SU-DHL-6 (cell line): ENCODE measurements around the gene GFOD2.

Source experiments
- EZH2phosphoT487 ChIP-seq: fragments of 200-600 bp; sonication (generic), shearing (Covaris generic); conservative IDR thresholded peaks from 2 replicates; pipeline ENCODE4 v1.6.1; 2018; ENCODE audit warnings: mild to moderate bottlenecking, antibody characterized with exemption, low read length, moderate library complexity, mixed read lengths
- TF ChIP-seq, protein P1 (sequence below): fragments of 200-600 bp; sonication (generic); IDR thresholded peaks from one replicate; pipeline ENCODE4 v1.5.1; 2017; ENCODE audit warnings: antibody characterized with exemption, mild to moderate bottlenecking, low read length, moderate library complexity; ENCODE audit not compliant: insufficient read depth, poor library complexity, severe bottlenecking

DNA sequence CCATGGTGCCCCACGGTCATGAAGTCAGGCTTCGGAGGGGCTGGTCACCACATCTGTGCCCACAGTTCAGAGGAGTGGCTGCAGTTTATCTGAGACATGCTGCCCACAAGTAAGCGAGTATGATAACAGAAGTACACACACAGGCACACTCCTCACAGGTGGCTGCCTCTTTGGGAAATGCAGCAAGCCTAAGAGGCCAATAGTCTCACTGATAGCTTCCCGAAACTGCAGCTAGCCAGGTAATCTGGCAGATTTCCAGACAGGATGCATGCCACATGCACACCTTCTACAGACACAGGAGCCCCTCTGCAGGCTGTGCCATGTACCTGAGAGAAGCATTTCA is 12.6 kb upstream of the GFOD2 start:
- TF ChIP-seq, protein P1, sequence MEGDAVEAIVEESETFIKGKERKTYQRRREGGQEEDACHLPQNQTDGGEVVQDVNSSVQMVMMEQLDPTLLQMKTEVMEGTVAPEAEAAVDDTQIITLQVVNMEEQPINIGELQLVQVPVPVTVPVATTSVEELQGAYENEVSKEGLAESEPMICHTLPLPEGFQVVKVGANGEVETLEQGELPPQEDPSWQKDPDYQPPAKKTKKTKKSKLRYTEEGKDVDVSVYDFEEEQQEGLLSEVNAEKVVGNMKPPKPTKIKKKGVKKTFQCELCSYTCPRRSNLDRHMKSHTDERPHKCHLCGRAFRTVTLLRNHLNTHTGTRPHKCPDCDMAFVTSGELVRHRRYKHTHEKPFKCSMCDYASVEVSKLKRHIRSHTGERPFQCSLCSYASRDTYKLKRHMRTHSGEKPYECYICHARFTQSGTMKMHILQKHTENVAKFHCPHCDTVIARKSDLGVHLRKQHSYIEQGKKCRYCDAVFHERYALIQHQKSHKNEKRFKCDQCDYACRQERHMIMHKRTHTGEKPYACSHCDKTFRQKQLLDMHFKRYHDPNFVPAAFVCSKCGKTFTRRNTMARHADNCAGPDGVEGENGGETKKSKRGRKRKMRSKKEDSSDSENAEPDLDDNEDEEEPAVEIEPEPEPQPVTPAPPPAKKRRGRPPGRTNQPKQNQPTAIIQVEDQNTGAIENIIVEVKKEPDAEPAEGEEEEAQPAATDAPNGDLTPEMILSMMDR = no peak
- no peak for TF ChIP-seq EZH2phosphoT487
